Endothelial cell of hepatic sinusoid (primary cell): Measurements from ENCODE around the gene TGM2.
"Not testable (repeated sequence)": the region's sequence is repeated elsewhere in the genome, so short reads cannot be mapped to it uniquely, and the experiment has no call there.

ENCODE experiments used
- in situ Hi-C: cut with HindIII; loops from 2 replicates; pipeline ENCODE4 v1.10.0; 2017; ENCODE audit warnings: low sequenced_read_pairs

The TGM2 gene

DNA sequence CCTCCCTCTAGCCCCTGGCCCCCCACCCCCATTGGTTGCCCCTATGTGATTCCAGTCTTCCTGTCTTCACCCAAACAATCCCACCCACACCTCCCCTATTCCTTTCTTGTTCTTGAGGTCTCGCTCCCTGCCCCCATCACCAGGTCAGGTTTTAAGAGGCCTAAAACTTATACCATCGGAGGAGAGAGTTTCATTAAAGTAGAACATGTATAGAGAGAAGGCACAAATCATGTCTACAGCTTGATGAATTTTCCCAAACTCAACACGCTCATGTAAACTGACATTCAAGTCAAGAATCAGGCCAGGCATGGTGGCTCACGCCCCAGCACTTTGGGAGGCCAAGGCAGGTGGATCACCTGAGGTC is 44.5 kb downstream of the TGM2 start:
- in situ Hi-C loops: no loop called here

DNA sequence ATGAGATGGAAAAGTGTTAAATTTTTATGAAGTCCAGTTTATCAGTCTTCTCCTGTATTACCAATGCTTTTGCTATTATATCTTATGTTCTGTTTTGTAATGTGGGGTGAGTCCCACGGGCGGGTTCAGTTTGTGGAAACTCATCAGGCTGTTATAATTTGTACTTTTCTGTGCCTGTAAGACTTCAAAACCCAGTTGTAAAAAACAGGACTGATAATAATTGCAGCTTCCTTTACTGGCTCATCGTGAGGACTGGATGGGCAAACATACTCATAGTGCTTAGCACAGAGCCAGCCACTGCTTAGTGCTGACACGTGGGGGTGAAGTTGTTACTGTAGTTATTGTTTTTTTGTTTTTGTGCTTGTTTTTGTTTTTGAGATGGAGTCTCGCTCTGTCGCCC is 45.6 kb downstream of the TGM2 start:
- in situ Hi-C loops: no loop called here

DNA sequence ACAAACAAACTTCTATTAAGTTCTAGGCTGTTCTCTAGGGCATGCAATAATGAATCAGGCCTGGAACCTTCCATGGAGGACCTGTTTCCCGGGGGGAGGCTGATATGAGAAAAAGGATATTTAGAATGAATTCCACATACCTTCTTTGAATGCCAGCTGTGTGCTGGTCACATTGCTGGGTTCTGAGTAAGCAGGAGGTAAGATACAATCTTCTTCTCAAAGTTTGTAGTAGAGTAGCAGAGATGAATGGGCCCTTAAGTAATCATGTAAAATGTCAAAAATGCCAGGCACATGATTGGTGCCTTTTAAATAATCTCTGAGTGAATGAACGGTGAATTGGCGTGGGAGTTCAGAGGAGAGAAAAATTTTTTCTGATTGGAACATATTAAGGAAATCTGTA is 47.4 kb downstream of the TGM2 start:
- in situ Hi-C loops: no loop called here

DNA sequence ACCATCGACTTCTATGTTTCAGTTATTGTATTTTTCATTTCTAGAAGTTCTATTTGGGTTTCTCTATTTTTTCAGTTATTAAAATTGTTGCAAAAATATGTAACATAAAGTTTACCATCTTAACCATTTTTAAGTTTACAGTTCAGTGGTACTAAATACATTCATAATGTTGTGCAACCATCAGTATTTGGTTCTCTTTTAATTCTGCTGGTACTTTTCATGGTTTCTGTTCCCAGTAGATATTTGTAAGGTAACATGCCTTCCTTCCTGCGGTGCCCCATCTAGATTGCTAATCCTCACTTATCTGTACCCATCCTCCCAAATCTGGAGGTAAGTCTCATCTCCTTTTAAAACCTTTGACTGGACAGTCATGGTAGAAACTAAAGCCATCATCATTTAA is 47.9 kb downstream of the TGM2 start:
- in situ Hi-C loops: no loop called here

DNA sequence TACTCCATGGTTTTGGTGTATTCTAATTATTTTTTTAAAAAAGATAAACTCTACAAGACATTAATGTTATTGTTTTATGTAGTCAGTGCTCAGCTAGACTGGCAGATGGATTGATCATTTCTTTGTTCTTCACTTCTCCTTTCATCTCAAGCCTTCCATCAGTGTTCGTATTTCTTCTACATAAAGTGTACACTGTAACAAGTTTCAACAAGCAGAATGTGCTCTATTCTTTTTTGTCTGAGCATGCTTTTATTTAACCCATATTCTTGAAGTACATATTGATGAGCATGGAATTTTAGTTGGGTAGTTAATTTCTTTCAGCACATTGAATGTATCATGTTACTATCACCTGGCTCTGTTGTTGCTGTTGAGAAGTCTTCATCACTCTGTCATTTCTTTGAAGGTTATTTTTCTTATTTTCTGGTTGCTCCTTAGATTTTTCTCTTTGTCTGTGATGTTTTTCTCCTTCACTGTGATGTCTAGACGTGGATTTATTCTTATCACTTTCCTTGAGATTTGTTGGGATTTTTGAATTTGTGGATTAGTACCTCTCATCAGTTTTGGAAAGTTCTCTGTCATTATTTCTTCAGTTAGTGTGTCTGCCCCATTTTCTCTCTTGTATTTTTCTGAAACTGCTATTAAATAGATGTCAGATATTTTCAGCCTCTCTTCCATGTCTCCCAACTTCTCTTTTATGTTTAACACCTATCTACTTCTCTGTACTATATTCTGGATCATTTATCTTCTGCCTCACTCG is 48.5 kb downstream of the TGM2 start:
- in situ Hi-C loops: no loop called here

DNA sequence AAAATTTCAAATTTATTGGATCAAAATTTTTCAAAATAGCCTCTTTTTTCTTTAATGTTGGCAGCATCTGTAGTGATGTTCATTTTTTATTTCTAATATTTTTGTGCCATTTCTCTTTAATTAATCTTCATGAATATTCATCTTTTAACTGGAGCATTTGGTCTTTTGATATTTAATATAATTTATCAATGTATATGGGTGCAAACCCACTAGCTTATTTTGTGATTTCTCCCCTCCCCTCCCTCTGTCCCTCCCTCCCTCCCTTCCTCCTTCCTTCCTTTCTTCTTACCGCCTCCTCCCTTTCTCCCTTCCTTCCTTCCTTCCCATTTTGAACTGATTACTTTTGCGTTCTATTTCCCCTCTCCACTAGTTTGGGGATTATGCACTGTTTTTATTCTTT is 49.2 kb downstream of the TGM2 start:
- in situ Hi-C loops: no loop called here

DNA sequence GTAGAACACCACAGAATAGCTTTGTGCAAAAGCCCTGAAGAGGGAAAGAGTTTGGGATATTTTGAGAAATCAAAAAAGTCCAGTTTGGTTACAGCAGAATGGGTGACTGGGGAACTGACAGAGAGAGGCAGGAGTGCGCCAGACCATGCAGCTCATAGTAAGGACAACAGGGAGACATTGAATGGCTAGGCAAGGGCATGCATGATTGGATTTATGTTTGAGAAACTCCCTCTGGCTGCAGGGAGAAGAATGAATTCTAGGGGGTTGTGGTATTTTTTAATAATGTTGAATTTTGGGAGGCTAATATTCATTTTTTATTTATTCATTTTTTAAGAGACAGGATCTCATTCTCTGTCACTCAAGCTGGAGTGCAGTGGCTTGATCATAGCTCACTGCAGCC is 49.9 kb downstream of the TGM2 start:
- in situ Hi-C loops: no loop called here

DNA sequence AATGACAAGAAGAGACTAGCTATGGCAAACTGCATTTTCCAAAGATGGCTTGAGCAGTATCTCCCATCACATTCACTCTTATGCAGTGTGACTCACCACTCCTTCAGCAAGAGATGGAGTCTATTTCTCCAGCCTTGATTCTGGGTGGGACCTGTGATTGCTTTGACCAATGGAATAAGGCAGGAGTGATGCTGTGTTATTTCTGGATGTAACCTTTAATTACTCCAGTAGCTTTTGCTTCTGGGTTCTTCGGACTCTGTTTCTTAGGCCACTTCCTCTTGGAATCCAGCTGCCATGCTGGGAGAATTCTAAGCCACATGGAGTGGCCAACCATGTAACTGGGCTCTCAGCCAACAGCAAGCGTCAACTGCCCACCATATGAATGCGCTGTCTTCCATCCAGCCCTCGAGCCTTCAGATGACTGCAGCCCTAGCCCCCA is 50.7 kb downstream of the TGM2 start:
- in situ Hi-C loops: no loop called here

DNA sequence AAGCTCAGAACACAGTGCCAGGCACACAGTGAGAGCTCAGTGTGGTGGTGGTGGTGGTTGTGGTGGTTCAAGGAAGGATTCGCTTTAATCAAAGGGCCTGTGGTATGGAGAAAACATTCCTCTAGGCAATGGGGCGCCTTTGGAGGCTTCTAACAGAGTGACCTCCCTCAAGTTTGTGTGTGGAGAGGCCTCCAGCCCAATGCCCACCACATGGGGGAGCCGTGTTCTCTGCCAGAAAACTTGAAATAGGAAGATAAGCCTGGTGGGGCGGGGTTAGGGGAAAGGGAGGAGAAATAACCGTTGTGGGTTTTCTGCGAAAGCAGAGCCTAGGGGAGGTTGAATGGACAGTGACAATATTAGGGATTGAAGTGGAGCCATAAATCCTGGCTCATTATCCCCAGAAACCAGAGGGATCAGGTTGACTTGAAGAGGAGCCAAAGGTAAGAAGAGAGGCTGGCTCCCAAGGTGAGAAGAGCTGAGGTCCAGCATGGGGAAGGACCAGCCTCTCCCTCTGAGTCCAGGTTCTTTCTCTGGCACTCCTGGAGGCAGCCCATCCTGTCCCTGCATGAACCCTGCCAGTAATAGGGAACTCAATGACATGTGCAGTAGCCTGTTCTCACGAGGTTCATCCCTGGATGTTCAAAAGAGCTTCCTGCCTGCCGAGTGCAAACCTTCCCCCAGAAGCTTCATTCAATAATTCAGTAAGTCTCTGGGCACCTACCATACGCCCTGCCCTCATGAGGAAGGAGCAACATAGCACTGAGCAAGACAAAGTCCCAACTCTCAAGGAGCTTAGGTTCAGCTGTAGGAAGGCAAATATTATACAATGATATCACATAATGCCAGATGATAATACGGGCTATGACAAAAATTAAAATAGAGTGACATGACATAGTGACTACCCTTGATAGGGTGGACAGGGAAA is 51.4 kb downstream of the TGM2 start:
- in situ Hi-C loops: no loop called here

DNA sequence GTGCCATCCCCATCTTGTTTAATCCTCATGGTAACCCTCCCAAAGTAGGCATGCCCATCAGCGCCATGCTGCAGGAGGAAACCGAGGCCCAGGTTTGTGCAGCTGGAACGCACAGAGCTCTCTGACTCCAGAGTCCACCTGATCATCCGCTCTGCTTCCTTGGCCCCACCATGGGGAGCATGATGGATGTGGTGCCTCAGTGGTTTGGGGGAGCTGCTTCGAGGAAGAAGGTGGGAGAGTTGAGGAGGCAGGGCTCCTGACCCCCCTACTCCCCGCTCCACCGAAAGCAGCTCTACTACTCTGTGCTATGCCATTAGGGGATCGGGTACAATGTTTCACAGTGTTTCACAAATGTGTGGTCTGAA is 52.2 kb downstream of the TGM2 start:
- in situ Hi-C loops: no loop called here

DNA sequence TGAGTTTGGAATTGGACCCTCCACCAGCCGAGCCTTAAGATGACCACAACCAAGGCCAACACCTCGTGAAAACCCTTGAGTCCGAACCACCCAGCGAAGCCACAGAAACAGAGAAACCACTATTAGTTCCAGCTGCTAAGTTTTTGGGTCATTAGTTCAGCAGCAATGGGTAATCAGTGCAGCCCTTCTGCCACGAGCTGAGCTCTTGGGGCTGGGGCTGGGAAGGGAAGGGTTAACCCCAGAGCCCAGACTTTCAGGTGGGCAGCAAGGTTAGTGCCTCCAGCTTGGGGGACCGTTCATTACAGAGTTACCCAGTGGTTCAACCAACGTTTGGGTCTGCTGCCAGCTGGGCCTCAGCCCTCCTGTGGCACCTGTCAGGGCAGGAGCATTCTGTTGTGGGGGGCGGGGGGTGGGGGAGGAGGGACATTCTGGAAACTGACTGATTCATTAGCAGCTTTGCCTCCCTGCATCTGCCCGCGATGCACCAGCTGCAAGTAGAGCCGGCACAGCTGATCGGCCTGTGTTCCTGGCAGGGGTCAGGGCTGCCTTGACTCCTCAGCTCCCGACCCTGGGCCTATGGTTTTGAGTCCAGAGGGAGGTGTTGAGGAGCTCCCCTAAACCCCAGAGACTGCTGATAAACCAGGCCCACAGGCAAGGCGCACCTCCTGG is 52.7 kb downstream of the TGM2 start:
- in situ Hi-C loops: no loop called here

DNA sequence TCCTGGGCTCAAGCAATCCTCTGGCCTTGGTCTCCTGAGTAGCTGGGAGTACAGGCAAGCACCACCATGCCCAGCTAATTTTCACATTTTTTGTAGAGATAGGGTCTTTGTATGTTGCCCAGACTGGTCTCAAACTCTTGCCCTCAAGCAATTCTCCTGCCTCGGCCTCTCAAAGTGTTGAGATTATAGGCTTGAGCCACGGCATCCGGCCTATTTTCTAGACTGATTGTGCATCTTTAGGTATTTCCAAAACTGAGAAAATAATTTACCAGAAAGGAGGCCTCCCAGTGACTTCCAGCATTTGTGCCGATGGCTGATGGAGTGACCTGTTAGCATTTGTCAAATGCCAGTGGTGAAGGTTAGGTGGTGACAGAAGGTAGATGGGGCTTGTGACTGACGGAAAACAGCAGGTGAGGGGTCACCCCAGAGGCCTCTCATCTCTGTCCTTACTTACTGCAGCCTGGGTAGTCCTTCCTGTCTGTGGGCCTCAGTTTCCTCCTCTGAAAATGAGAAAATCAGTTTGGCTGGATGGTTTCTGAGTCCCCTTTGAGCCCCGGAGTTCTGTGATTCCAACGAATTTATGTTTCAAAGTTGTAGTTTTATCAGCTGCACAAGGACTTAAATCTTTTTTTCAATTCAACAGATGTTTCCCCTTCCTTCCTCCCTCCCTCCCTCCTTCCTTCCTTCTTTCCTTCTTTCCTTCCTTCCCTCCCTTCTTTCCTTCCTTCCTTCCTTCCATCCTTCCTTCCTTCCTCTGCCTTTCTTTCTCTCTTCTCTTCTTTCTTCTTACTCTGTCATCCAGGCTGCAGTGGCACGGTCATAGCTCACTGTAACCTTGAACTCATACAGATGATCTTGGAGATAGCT is 53.5 kb downstream of the TGM2 start:
- in situ Hi-C loops: no loop called here

DNA sequence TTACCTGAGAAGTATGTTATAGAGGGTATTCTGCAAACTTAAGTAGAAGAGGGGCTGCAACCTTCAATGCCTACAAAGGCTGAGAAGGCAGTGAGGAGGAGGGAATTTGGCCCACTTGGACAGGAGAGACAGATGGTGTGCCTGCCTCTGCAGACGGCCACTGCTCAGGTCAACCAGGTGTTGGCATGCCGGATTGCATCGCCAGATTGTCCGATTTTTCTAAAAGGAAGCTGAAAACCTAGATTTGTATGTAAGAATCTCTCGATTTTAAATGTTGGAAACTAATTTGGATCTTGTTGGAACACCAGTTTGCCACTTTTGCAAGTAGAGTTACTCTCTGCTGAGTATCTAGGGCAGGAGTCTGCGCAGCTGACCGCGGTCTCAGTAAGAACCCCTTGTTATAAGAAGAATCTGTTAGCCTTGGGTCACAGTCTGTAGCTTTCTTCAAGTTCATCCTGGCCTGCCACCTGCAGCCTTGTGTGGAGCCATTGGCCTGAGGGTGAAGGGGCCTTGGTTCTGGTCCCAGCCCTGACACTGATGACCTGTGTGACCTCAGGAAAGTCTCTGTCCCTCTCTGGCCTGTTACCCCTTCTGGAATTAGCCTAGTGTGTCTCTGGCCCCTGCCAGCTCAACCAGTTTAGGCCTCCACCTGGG is 54.4 kb downstream of the TGM2 start:
- in situ Hi-C loops: no loop called here

DNA sequence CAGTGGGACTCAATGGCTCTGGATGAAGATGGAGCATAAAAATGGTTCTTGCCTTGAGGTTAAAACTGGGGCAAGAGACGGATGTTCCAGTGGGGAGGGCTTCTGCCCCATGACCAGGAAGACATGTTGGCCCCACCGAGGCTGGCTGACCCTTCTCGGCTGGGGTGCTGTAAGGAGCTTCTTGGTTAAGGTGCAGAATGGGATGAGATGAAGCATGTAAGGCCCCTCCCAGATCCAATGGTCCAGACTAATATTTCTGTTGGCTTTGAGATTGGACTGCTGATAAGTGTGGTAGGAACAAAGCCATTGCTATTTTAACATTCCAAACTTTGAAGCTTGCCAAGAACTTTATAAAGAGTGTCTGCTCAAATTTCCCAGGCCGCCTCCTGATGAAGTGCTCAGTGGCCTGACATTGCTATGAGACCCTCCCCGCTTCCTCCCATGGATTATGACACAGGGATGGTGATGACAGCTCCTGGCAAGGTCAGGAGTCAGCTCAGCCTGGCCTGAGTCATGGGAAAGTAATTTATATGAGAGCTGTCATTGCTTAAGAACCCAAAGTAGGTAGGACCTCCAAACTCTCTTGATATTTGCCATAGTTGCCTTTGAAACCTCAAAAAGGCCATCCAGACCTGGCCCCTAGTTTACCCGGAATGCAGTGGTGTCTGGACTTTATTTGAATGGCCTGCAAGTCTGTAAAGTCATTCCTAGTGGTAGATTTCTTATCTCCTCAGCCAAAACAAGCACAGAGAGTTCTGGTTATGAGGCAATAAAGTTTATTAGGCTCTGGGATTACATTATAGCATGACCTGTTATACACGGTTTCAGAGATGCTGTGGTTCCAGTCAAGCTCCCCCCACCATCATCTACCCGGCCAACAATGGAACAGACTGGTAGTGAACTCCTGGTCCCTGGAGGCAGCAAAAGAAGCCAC is 55.2 kb downstream of the TGM2 start:
- in situ Hi-C loops: no loop called here

DNA sequence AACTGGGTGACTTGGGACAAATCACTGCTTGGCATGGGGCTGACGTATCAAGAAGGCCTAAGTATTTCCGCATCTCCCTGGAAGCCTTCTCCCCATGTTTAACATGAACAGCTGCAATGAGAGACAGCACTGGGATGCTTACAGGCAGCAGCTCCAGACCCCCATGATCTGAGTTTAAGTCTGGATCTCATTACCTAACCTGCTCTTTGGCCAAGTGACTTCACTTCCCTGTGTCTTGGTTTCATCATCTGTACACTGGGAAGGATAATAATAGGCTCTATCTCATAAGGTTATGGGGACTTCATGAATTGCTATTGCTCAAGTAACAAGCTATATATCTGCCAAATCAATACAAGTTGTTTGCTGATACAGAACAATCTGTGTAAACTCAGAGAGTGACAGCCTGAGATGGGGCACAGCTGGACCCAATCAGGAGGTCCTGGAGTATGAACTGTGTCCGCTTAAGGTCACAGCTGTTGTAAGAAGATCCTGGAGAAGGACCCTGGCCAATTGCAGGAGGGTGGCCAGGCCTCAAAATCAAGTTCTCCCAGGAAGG is 56.0 kb downstream of the TGM2 start:
- in situ Hi-C loops: no loop called here

DNA sequence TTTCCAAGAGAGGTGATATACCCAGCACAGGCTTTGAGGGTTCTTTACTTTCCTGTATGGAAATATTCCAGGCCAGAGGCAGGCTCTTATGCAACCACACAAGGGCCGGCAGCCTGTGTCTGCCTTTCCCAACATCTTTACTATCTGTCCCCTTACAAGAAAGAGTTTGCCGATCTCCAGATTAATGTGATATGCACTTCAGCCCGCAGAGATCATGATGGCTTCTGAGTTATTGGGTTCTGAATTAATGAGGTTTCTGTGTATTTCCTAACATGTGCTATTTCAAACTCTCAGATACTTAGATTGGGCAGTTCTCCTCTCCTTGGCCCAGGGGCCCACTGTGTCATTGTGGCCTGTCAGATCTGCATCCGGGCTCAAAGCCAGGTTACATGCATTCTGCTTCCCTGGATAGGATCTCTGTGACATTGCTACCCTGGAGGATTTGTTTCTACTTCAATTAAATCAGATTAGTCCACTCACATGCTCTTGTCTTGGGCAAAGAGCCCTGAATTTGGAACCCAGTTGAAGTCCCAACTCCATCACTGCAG is 56.6 kb downstream of the TGM2 start:
- in situ Hi-C loops: no loop called here

DNA sequence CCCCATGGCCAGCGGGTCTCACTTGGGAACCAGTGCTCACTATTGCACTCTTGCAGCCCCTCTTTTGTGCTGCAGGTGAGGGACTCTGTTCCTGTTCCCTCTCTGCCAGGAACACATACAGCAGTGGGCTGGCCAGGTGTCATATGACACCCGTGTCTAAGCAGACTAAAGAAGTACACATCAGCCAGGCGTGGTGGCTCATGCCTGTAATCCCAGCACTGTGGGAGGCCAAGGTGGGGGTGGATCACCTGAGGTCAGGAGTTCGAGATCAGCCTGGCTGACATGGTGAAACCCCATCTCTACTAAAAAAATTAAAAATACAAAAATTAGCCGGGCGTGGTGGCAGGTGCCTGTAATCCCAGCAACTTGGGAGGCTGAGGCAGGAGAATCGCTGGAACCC is 57.2 kb downstream of the TGM2 start:
- in situ Hi-C loops: not testable (repeated sequence)

DNA sequence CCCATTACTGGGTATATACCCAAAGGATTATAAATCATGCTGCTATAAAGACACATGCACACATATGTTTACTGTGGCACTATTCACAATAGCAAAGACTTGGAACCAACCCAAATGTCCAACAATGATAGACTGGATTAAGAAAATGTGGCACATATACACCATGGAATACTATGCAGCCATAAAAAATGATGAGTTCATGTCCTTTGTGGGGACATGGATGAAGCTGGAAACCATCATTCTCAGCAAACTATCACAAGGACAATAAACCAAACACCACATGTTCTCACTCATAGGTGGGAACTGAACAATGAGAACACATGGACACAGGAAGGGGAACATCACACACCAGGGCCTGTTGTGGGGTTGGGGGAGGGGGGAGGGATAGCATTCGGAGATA is 57.7 kb downstream of the TGM2 start:
- in situ Hi-C loops: not testable (repeated sequence)

DNA sequence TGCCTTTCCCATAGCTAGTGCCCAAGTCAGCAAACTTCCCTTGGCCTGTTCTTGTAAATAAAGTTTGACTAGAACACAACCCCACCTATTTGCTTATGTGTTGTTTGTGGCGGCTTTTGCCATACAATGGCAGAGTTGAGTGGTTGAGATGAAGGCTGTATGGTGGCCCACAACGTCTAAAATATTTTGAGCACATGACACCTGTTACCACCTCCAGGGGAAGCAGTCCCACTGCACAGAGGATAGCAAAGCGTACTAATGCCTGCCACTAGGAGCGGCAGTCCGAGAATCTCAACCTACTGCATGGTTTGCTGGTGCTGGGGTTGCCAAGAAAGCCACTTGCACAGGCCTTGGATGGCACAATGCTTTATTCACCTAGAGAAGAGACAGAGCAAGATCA is 58.6 kb downstream of the TGM2 start:
- in situ Hi-C loops: no loop called here
